Thymus (tissue), 14 donors: ENCODE results near the gene RAMP3. TPM values are rescaled to one million over a fixed set of nuclear protein-coding genes. Genes with fewer than 3 reads are reported as not detected.
"Not testable (repeated sequence)": the region's sequence is repeated elsewhere in the genome, so short reads cannot be mapped to it uniquely, and the experiment has no call there.

Source experiments
- DNase-seq, 9 donors: peaks; one replicate each; pipeline ENCODE4 v3.0.0-alpha.2; 2013; ENCODE audit warnings: low spot score in 9 of 9, low read depth in 6 of 9, missing footprints in 1 of 9
- H3K27ac ChIP-seq, 2 donors: one replicate each; pipeline ENCODE4 v1.5.1; 2013; ENCODE audit warnings: control low read depth in 1 of 2, low read depth in 1 of 2, low read length in 1 of 2, mild to moderate bottlenecking in 1 of 2, moderate library complexity in 1 of 2
- H3K27me3 ChIP-seq, 2 donors: one replicate each; pipeline ENCODE4 v1.5.1; 2013; ENCODE audit warnings: low read length in 1 of 2; ENCODE audit not compliant: control insufficient read depth in 2 of 2, insufficient read depth in 1 of 2
- H3K36me3 ChIP-seq, 2 donors: one replicate each; pipeline ENCODE4 v1.5.1; 2013; ENCODE audit warnings: low read length in 1 of 2, mild to moderate bottlenecking in 1 of 2, moderate library complexity in 1 of 2; ENCODE audit not compliant: control insufficient read depth in 2 of 2, insufficient read depth in 2 of 2
- H3K4me1 ChIP-seq, 2 donors: one replicate each; pipeline ENCODE4 v1.5.1; 2013; ENCODE audit warnings: low read length in 2 of 2; ENCODE audit not compliant: control insufficient read depth in 2 of 2, insufficient read depth in 2 of 2
- H3K4me3 ChIP-seq, 2 donors: one replicate each; pipeline ENCODE4 v1.5.1; 2013; ENCODE audit warnings: low read length in 2 of 2, control low read depth in 1 of 2, mild to moderate bottlenecking in 1 of 2
- H3K9me3 ChIP-seq, 2 donors: one replicate each; pipeline ENCODE4 v1.5.1; 2013; ENCODE audit warnings: low read length in 1 of 2, mild to moderate bottlenecking in 1 of 2; ENCODE audit not compliant: control insufficient read depth in 2 of 2, insufficient read depth in 1 of 2
- WGBS: extraction: QIAGEN DNeasy Blood & Tissue Kit; methylation state at CpG from one replicate; pipeline ENCODE4 v1.1.7; 2013; 5-methylcytosine and 5-hydroxymethylcytosine counted together
- long read RNA-seq, 10 donors: transcript quantifications; one replicate each; lab custom pipeline, GENCODE V29; 2026
- polyA plus RNA-seq: library from polyadenylated mRNA; stranded (reverse); fragments of 200-250 nt; gene quantifications from one replicate; pipeline ENCODE4 v1.2.3, GENCODE V29; 2013
- total RNA-seq: library from RNA; stranded (reverse); fragments of 120-200 nt; gene quantifications from one replicate; pipeline ENCODE4 v1.2.4, GENCODE V29; 2013
- donor health status: healthy.

Gene RAMP3
- total RNA-seq (5.2 TPM), polyA plus RNA-seq (23.8 TPM)
- long read RNA-seq, donor 1, partial matches to known transcripts = 0 of 2 reads
- long read RNA-seq, donor 1, other reads (novel, unspliced or antisense) = 0 of 2 reads
- long read RNA-seq, donor 2 = 0 reads
- long read RNA-seq, donor 3 = 0 reads
- long read RNA-seq, donor 4, partial matches to known transcripts = 0 of 1 reads
- long read RNA-seq, donor 4, other reads (novel, unspliced or antisense) = 0 of 1 reads
- long read RNA-seq, donor 5, transcript RAMP3-201 (3 exons, 1,323 nt) = major isoform, 8 of 8 reads
- long read RNA-seq, donor 5, partial matches to known transcripts = 0 of 8 reads
- long read RNA-seq, donor 5, other reads (novel, unspliced or antisense) = 0 of 8 reads
- long read RNA-seq, donor 6 = 0 reads
- long read RNA-seq, donor 7, partial matches to known transcripts = 0 of 4 reads
- long read RNA-seq, donor 7, other reads (novel, unspliced or antisense) = 0 of 4 reads
- long read RNA-seq, donor 8 = 0 reads
- long read RNA-seq, donor 9, partial matches to known transcripts = 0 of 1 reads
- long read RNA-seq, donor 9, other reads (novel, unspliced or antisense) = 0 of 1 reads
- long read RNA-seq, donor 10, partial matches to known transcripts = 0 of 1 reads
- long read RNA-seq, donor 10, other reads (novel, unspliced or antisense) = 0 of 1 reads

GRCh38 chr7:45157653-45158401 lies at the start of gene RAMP3:
TSS of gene RAMP3 (plus strand) at chr7:45157791. CDS start at chr7:45157829, 38 bp downstream.
- WGBS = 22% methylated on average over 56 of the region's 56 CpGs
- Histone ChIP-seq H3K27ac (no peak within 1 kb of the TSS), H3K9me3 (no peaks in the 10 kb centered on the region), H3K4me3 (no peak within 1 kb of the TSS), H3K4me1 (peaks cover 0 to under 1% of the 10 kb centered on the region in 2 donors), H3K36me3 (no peaks in the 10 kb centered on the region), H3K27me3 (peaks cover 19 to 49% of the 10 kb centered on the region in 2 donors)
- no peak for DNase-seq

- Histone ChIP-seq H3K4me1 (peaks cover 13 to 31% of the 10 kb centered on the region in 2 donors), H3K9me3 (no peaks in the 10 kb centered on the region), H3K27me3 (no peaks in the 10 kb centered on the region), H3K36me3 (peaks cover 47 to 55% of the 10 kb centered on the region in 2 donors), H3K4me3 (no peak overlapping the region), H3K27ac (no peak overlapping the region)
- 90% methylated on average over 8 of the region's 8 CpGs for WGBS
- DNase-seq = no peak
Measured at GRCh38 chr7:45108863-45109262, 48.7 kb upstream of the RAMP3 start.

- H3K4me1 ChIP-seq = peaks cover 13 to 31% of the 10 kb centered on the region in 2 donors
- DNase-seq = peak; percentile 86 to 97 (median 92)
- H3K4me3 ChIP-seq = peak within 1 kb of the TSS; percentile 73 to 95
- no peaks in the 10 kb centered on the region for H3K9me3 ChIP-seq
- H3K36me3 ChIP-seq = peaks cover 20 to 28% of the 10 kb centered on the region in 2 donors
- under 1% methylated on average over 64 of the region's 64 CpGs for WGBS
- H3K27ac ChIP-seq = peak within 1 kb of the TSS; percentile 95 to 99
- H3K27me3 ChIP-seq = no peaks in the 10 kb centered on the region
Measured at GRCh38 chr7:45111298-45112223, 46.0 kb upstream of the RAMP3 start, which contains the start of gene TBRG4. TSS of gene TBRG4 (minus strand) at chr7:45111697. CDS start at chr7:45109237, 2,460 bp downstream.

- Histone ChIP-seq H3K9me3 (no peaks in the 10 kb centered on the region), H3K27ac (no peak overlapping the region), H3K4me3 (no peak overlapping the region), H3K36me3 (peaks cover 12 to 18% of the 10 kb centered on the region in 2 donors), H3K27me3 (peaks cover 0 to 2% of the 10 kb centered on the region in 2 donors), H3K4me1 (peaks cover 10 to 31% of the 10 kb centered on the region in 2 donors)
- DNase-seq = no peak
- 94% methylated on average over 1 of the region's 1 CpG for whole genome bisulfite sequencing
Measured at GRCh38 chr7:45112648-45113047, 44.9 kb upstream of the RAMP3 start.

- not testable (repeated sequence) for H3K4me3 ChIP-seq, DNase-seq, H3K9me3 ChIP-seq, H3K27ac ChIP-seq, H3K27me3 ChIP-seq, H3K36me3 ChIP-seq
- 84% methylated on average over 1 of the region's 1 CpG for WGBS
- peaks cover 10 to 25% of the 10 kb centered on the region in 2 donors for H3K4me1 ChIP-seq
Measured at GRCh38 chr7:45114257-45114656, 43.3 kb upstream of the RAMP3 start.

- Histone ChIP-seq H3K4me3 (no peak overlapping the region), H3K27me3 (peaks cover 0 to 2% of the 10 kb centered on the region in 2 donors), H3K36me3 (no peaks in the 10 kb centered on the region), H3K9me3 (no peaks in the 10 kb centered on the region), H3K4me1 (peaks cover 8 to 22% of the 10 kb centered on the region in 2 donors), H3K27ac (no peak overlapping the region)
- no peak for DNase-seq
Measured at GRCh38 chr7:45114926-45115325, 42.7 kb upstream of the RAMP3 start.

GRCh38 chr7:45116048-45116447 lies 41.5 kb upstream of the RAMP3 start:
- DNase-seq = no peak
- Histone ChIP-seq H3K36me3 (no peaks in the 10 kb centered on the region), H3K9me3 (no peaks in the 10 kb centered on the region), H3K27me3 (peaks cover 0 to 2% of the 10 kb centered on the region in 2 donors), H3K27ac (no peak overlapping the region), H3K4me3 (no peak overlapping the region), H3K4me1 (peaks cover 3 to 11% of the 10 kb centered on the region in 2 donors)
- 93% methylated on average over 1 of the region's 1 CpG for whole genome bisulfite sequencing

GRCh38 chr7:45117582-45117981 lies 40.0 kb upstream of the RAMP3 start:
- WGBS = 93% methylated on average over 4 of the region's 4 CpGs
- DNase-seq = no peak
- no peak overlapping the region for H3K4me3 ChIP-seq
- H3K27me3 ChIP-seq = peaks cover 0 to 2% of the 10 kb centered on the region in 2 donors
- no peaks in the 10 kb centered on the region for H3K9me3 ChIP-seq
- peaks cover 0 to under 1% of the 10 kb centered on the region in 2 donors for H3K4me1 ChIP-seq
- H3K27ac ChIP-seq = no peak overlapping the region
- no peaks in the 10 kb centered on the region for H3K36me3 ChIP-seq
